ENCODE data around the gene UMOD.
"Not testable (repeated sequence)": the region's sequence is repeated elsewhere in the genome, so short reads cannot be mapped to it uniquely, and the experiment has no call there.

DNA sequence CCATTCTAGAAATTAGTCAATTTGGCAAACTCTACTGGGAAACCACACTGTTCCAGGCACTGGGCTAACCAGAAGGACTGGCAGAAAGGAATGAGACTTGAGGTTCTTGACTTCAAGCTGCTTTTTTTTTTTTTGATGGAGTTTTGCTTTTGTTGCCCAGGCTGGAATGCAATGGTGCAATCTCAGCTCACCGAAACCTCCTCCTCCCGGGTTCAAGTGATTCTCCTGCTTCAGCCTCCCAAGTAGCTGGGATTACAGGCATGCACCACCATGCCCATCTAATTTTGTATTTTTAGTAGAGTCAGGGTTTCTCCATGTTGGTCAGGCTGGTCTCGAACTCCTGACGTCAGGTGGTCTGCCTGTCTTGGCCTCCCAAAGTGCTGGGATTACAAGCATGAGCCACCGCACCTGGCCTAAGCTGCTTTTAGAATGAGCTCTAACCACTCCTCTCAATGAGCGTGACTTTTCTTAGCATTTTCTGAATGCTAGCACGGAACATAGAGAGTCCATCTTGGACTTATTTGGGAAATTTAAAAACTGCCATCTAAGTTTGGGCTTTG is 39.9 kb downstream of the UMOD start:
- TF ChIP-seq, protein P1, sequence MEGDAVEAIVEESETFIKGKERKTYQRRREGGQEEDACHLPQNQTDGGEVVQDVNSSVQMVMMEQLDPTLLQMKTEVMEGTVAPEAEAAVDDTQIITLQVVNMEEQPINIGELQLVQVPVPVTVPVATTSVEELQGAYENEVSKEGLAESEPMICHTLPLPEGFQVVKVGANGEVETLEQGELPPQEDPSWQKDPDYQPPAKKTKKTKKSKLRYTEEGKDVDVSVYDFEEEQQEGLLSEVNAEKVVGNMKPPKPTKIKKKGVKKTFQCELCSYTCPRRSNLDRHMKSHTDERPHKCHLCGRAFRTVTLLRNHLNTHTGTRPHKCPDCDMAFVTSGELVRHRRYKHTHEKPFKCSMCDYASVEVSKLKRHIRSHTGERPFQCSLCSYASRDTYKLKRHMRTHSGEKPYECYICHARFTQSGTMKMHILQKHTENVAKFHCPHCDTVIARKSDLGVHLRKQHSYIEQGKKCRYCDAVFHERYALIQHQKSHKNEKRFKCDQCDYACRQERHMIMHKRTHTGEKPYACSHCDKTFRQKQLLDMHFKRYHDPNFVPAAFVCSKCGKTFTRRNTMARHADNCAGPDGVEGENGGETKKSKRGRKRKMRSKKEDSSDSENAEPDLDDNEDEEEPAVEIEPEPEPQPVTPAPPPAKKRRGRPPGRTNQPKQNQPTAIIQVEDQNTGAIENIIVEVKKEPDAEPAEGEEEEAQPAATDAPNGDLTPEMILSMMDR (IDR thresholded peaks at IDR 0.05) = not testable (repeated sequence)
- not testable (repeated sequence) for TF ChIP-seq POLR2A (IDR thresholded peaks at IDR 0.05)
